Prostate gland (tissue), 2 donors: Measurements from ENCODE around the gene PIGT. TPM values are rescaled to one million over a fixed set of nuclear protein-coding genes. Genes with fewer than 3 reads are reported as not detected.
A peak's percentile ranks its signal among the peaks of the same experiment; 100 is the strongest.

ENCODE experiments used
- DNase-seq: peaks from one replicate; pipeline ENCODE4 v3.0.0-alpha.2; 2019; ENCODE audit warnings: low spot score
- H3K27ac ChIP-seq, 2 donors: fragments of 200-600 bp; sonication (generic); 2 replicates each; pipeline ENCODE4 v1.5.1; 2017 to 2019
- H3K27me3 ChIP-seq: fragments of 200-600 bp; sonication (generic); replicated peaks from 2 replicates; pipeline ENCODE4 v1.5.1; 2019; ENCODE audit not compliant: insufficient read depth
- H3K36me3 ChIP-seq, 2 donors: fragments of 200-600 bp; sonication (generic); 1 replicate in 1 of 2; 2 replicates in 1 of 2; pipeline versions ENCODE4 v1.5.1 to v1.8.1; 2017 to 2019
- H3K4me1 ChIP-seq: fragments of 200-600 bp; sonication (generic); replicated peaks from 2 replicates; pipeline ENCODE4 v1.5.1; 2019
- H3K4me3 ChIP-seq, 2 donors: fragments of 200-600 bp; sonication (generic); 2 replicates each; pipeline ENCODE4 v1.5.1; 2017 to 2019
- H3K9me3 ChIP-seq: fragments of 200-600 bp; sonication (generic); 2 replicates; pipeline ENCODE4 v1.5.1; 2017
- POLR2A ChIP-seq: fragments of 450-650 bp; IDR thresholded peaks from one replicate; pipeline ENCODE4 v1.6.1; 2016; ENCODE audit warnings: antibody characterized with exemption, mild to moderate bottlenecking
- POLR2AphosphoS5 ChIP-seq: sonication (generic); formaldehyde crosslinking; IDR thresholded peaks from one replicate; pipeline ENCODE4 v1.6.1; 2017; ENCODE audit warnings: antibody characterized with exemption
- WGBS: methylation state at CpG from one replicate; pipeline ENCODE4 v1.1.5; 2018; 5-methylcytosine and 5-hydroxymethylcytosine counted together
- intact Hi-C: fragments of 100-400 bp; cut with DNase I; formaldehyde crosslinking; loops from one replicate; pipeline ENCODE4 v1.14.2; 2022
- total RNA-seq, 2 donors: library from RNA; depleted of rRNA; stranded (reverse); fragments of >200 nt; gene quantifications; one replicate each; pipeline ENCODE4 v1.1.0, GENCODE V29; 2016
- TF ChIP-seq, protein P1 (sequence below), 4 experiments: fragments of 200-600 bp in 2 of 4; fragments of 450-650 bp in 2 of 4; sonication (generic) in 2 of 4; IDR thresholded peaks; 1 replicate in 3 of 4; 2 replicates in 1 of 4; pipeline ENCODE4 v1.5.1; 2016 to 2019; ENCODE audit warnings: antibody characterized with exemption in 4 of 4, mild to moderate bottlenecking in 2 of 4, moderate library complexity in 2 of 4

The PIGT gene
- total RNA-seq, 2 donors from 2014 or later: 91.8 to 136 TPM

DNA sequence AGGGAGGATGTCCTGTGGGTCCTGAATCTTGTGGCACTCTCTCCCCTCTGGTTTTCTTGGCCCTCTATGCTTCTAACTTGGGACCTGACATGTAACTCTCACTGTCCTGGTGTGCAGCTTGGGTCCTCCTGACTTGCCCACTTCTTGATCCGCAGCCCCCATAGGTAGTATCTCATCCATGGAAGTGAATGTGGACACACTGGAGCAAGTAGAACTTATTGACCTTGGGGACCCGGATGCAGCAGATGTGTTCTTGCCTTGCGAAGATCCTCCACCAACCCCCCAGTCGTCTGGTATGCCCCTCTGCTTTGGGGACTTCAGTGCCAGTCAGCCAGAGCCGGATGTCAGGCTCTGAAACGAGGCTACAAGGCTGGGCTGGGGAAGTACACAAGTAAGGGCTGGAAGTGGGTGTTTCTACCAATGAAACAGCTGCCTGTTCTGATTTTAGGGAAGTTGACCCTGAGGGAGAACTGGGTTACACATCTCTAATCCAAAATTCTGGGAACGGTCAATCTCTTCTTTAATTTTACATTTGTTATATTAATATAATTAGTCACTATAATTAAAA is 7.2 kb upstream of the PIGT start:
- WGBS: 83% methylated on average over 7 of the region's 7 CpGs
- no peak for TF ChIP-seq POLR2AphosphoS5
- no peak for TF ChIP-seq POLR2A
- TF ChIP-seq, protein P1, sequence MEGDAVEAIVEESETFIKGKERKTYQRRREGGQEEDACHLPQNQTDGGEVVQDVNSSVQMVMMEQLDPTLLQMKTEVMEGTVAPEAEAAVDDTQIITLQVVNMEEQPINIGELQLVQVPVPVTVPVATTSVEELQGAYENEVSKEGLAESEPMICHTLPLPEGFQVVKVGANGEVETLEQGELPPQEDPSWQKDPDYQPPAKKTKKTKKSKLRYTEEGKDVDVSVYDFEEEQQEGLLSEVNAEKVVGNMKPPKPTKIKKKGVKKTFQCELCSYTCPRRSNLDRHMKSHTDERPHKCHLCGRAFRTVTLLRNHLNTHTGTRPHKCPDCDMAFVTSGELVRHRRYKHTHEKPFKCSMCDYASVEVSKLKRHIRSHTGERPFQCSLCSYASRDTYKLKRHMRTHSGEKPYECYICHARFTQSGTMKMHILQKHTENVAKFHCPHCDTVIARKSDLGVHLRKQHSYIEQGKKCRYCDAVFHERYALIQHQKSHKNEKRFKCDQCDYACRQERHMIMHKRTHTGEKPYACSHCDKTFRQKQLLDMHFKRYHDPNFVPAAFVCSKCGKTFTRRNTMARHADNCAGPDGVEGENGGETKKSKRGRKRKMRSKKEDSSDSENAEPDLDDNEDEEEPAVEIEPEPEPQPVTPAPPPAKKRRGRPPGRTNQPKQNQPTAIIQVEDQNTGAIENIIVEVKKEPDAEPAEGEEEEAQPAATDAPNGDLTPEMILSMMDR (IDR thresholded peaks at IDR 0.05): no peak
- H3K36me3 ChIP-seq: no peaks in the 10 kb centered on the region
- DNase-seq: no peak
- peaks cover 8% of the 10 kb centered on the region for H3K4me1 ChIP-seq
- H3K4me3 ChIP-seq: no peak overlapping the region
- intact Hi-C loops: loop anchor here (5.0 kb wide), 1 partner anchor 36 kb away; no protein-coding TSS in a partner anchor
- no peaks in the 10 kb centered on the region for H3K9me3 ChIP-seq
- H3K27me3 ChIP-seq: no peaks in the 10 kb centered on the region
- peak overlapping the region in 1 of 2 donors; percentile 82 for H3K27ac ChIP-seq

DNA sequence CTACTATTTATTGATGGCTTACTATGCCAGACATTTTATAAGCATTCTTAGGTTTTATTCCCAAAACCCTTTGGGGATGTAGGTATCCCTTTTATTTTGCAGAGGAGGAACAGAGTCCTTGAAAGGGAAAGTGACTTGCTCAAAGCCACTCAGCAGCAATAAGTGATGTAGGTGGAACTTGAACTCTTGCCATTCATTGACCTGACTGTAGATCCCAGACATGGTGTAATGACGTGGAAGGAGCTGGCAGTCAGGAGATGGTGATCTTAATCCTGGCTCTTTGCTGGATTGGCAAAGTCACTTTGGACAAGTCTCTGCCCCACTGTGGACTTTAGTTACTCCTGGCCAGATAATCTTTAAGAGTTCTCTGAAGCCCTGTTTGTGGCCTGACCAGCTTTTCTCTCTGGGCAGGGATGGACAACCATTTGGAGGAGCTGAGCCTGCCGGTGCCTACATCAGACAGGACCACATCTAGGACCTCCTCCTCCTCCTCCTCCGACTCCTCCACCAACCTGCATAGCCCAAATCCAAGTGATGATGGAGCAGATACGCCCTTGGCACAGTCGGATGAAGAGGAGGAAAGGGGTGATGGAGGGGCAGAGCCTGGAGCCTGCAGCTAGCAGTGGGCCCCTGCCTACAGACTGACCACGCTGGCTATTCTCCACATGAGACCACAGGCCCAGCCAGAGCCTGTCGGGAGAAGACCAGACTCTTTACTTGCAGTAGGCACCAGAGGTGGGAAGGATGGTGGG is 6.2 kb upstream of the PIGT start:
- no peak overlapping the region for H3K27ac ChIP-seq
- H3K4me3 ChIP-seq: no peak overlapping the region
- H3K4me1 ChIP-seq: peaks cover 8% of the 10 kb centered on the region
- WGBS: 87% methylated on average over 7 of the region's 7 CpGs
- no peaks in the 10 kb centered on the region for H3K27me3 ChIP-seq
- TF ChIP-seq, protein P1 (IDR thresholded peaks at IDR 0.05): no peak
- no peak for TF ChIP-seq POLR2A
- TF ChIP-seq POLR2AphosphoS5: no peak
- H3K9me3 ChIP-seq: no peaks in the 10 kb centered on the region
- no peaks in the 10 kb centered on the region for H3K36me3 ChIP-seq
- DNase-seq: no peak
- intact Hi-C loops: loop anchor here (5.0 kb wide), 1 partner anchor 37 kb away; no protein-coding TSS in a partner anchor

DNA sequence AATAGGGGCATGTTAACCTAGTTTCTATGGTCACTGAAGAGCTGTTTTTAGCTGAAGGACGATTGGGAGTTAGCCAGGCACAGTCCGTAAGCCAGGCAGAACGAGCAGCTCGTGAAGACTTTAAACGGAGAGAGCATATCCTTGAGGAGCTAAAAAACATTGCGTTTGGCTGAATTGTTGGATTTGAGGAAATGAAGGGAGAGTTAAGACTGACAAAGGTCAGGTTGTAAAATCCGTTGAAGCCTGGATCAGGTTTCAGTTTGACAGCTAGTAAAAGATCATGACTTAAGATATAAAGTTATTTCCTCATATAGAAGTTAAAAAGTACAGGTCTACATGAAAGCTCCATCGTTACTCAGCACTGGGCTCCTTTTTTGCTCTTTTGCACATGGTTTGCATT is 5.1 kb upstream of the PIGT start:
- H3K27me3 ChIP-seq: no peaks in the 10 kb centered on the region
- no peak overlapping the region for H3K4me3 ChIP-seq
- 30% methylated on average over 8 of the region's 8 CpGs for WGBS
- intact Hi-C loops: no loop called here
- TF ChIP-seq POLR2AphosphoS5: peak; percentile 15
- TF ChIP-seq, protein P1 (IDR thresholded peaks at IDR 0.05): no peak
- no peaks in the 10 kb centered on the region for H3K9me3 ChIP-seq
- peaks cover 3% of the 10 kb centered on the region for H3K4me1 ChIP-seq
- no peak for DNase-seq
- H3K27ac ChIP-seq: no peak overlapping the region
- no peaks in the 10 kb centered on the region for H3K36me3 ChIP-seq

DNA sequence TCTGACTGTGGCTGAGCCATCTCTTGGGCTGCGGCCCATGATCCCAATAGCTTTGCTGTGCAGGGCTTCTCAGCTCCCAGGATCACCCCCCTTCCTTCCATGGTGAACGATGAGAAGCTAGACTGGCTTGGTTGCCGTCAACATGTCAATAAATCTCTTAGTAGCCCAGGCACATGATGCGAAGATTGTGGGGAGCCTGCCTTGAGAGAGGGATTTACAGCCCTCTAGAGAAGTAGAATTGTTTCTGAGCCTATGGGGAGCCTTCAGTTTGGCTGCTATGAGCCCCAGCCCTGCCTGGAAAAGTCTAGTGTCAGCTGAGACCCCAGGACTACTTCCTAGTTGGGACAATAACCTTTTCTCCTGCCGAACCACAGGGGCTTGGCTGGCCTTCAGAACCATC is 3.3 kb upstream of the PIGT start:
- Histone ChIP-seq H3K4me3 (no peak overlapping the region), H3K27ac (no peak overlapping the region), H3K36me3 (no peaks in the 10 kb centered on the region), H3K4me1 (peaks cover 9% of the 10 kb centered on the region), H3K9me3 (no peaks in the 10 kb centered on the region), H3K27me3 (no peaks in the 10 kb centered on the region)
- no peak for DNase-seq
- WGBS: 57% methylated on average over 5 of the region's 5 CpGs
- no peak for TF ChIP-seq POLR2AphosphoS5
- TF ChIP-seq, protein P1 (IDR thresholded peaks at IDR 0.05): no peak
- TF ChIP-seq POLR2A: no peak
- intact Hi-C loops: no loop called here

DNA sequence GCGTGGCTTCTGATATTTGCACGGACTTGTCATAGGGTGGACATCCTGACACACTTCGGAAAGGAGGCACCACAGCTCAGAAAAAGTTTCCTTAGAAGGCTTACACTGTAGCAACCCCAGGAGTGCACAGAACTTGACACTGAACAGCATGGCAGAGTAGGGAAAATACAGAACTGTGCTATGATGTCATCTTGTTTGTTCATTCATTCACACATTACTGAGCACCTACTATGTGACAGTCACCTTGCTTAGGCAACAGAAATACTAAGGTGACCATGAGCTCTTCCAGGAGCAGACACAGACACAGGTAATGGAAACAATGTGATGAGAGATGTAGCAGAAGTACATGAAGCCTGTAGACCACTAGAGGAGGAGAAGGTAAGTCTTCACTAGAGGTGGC is 2.5 kb upstream of the PIGT start:
- Histone ChIP-seq H3K36me3 (no peaks in the 10 kb centered on the region), H3K9me3 (no peaks in the 10 kb centered on the region), H3K27me3 (no peaks in the 10 kb centered on the region), H3K4me1 (peaks cover 9% of the 10 kb centered on the region), H3K27ac (no peak overlapping the region), H3K4me3 (no peak overlapping the region)
- WGBS: 84% methylated on average over 3 of the region's 3 CpGs
- no peak for DNase-seq
- TF ChIP-seq, protein P1 (IDR thresholded peaks at IDR 0.05): no peak
- no peak for TF ChIP-seq POLR2A
- intact Hi-C loops: no loop called here
